OCI-LY1 (cell line): Measurements from ENCODE around the gene TBC1D7.

ENCODE experiments used
- H2AFZ ChIP-seq: fragments of 200-600 bp; sonication (generic), shearing (Covaris generic); 2 replicates; pipeline ENCODE4 v1.6.0; 2014; ENCODE audit warnings: antibody characterized with exemption, mild to moderate bottlenecking, low read length
- H3F3A ChIP-seq: fragments of 200-600 bp; sonication (generic), shearing (Covaris generic); 2 replicates; pipeline ENCODE4 v1.6.0; 2014; ENCODE audit warnings: mild to moderate bottlenecking, antibody characterized with exemption, low read length, moderate library complexity; ENCODE audit not compliant: insufficient read depth
- H3K27ac ChIP-seq: fragments of 200-600 bp; sonication (generic); 2 replicates; pipeline ENCODE4 v1.5.1; 2014; ENCODE audit warnings: low read length, mixed run types, mild to moderate bottlenecking, low read depth; ENCODE audit not compliant: poor library complexity, severe bottlenecking
- H3K27me3 ChIP-seq: fragments of 200-600 bp; sonication (generic); 2 replicates; pipeline ENCODE4 v1.6.0; 2014; ENCODE audit warnings: antibody characterized with exemption, mild to moderate bottlenecking, low read length, moderate library complexity; ENCODE audit not compliant: insufficient read depth
- H3K36me3 ChIP-seq: fragments of 200-600 bp; sonication (generic); 2 replicates; pipeline ENCODE4 v1.6.1; 2014; ENCODE audit warnings: mild to moderate bottlenecking, antibody characterized with exemption, low read length, moderate library complexity, mixed read lengths; ENCODE audit not compliant: insufficient read depth
- H3K4me1 ChIP-seq: fragments of 200-600 bp; sonication (generic); 2 replicates; pipeline ENCODE4 v1.5.1; 2014; ENCODE audit warnings: mild to moderate bottlenecking, low read length, moderate library complexity; ENCODE audit not compliant: insufficient read depth, severe bottlenecking
- H3K4me2 ChIP-seq: fragments of 200-600 bp; sonication (generic), shearing (Covaris generic); 2 replicates; pipeline ENCODE4 v1.6.1; 2014; ENCODE audit warnings: low read length
- H3K4me3 ChIP-seq: fragments of 200-600 bp; sonication (generic); 2 replicates; pipeline ENCODE4 v1.5.1; 2014; ENCODE audit warnings: low read length, low read depth, mild to moderate bottlenecking, mixed read lengths; ENCODE audit not compliant: poor library complexity, severe bottlenecking
- H3K79me2 ChIP-seq: fragments of 200-600 bp; shearing (Covaris generic); 2 replicates; pipeline ENCODE4 v1.6.1; 2016; ENCODE audit warnings: mixed run types, low read length, mixed read lengths; ENCODE audit not compliant: insufficient read depth
- H3K9ac ChIP-seq: fragments of 200-600 bp; sonication (generic), shearing (Covaris generic); 2 replicates; pipeline ENCODE4 v1.6.1; 2014; ENCODE audit warnings: mild to moderate bottlenecking, low read length, mixed read lengths
- H3K9me2 ChIP-seq: fragments of 200-600 bp; sonication (generic), shearing (Covaris generic); 2 replicates; pipeline ENCODE4 v1.6.1; 2014; ENCODE audit warnings: low read depth, mild to moderate bottlenecking, low read length, mixed read lengths
- H3K9me3 ChIP-seq: fragments of 200-600 bp; shearing (Covaris generic); 2 replicates; pipeline ENCODE4 v1.6.1; 2014; ENCODE audit warnings: low read length, mixed read lengths
- H4K20me1 ChIP-seq: fragments of 200-600 bp; sonication (generic), shearing (Covaris generic); 2 replicates; pipeline ENCODE4 v1.6.0; 2016; ENCODE audit warnings: mild to moderate bottlenecking, low read length; ENCODE audit not compliant: insufficient read depth
- CTCF ChIP-seq: fragments of 200-600 bp; sonication (generic), shearing (Covaris generic); IDR thresholded peaks from 2 replicates; pipeline ENCODE4 v1.5.1; 2017; ENCODE audit warnings: mild to moderate bottlenecking, antibody characterized with exemption, low read length, moderate library complexity, mixed read lengths
- EZH2 ChIP-seq: fragments of 200-600 bp; sonication (generic), shearing (Covaris generic); IDR thresholded peaks from 2 replicates; pipeline ENCODE4 v1.8.0; 2017; ENCODE audit warnings: borderline replicate concordance, mixed run types, mild to moderate bottlenecking, antibody characterized with exemption, low read length, moderate library complexity, mixed read lengths

The TBC1D7 gene

GRCh38 chr6:13307508-13307995 is 20.8 kb downstream of the TBC1D7 start:
- Histone ChIP-seq H4K20me1 (no peaks in the 10 kb centered on the region), H3K9me3 (no peaks in the 10 kb centered on the region), H3K27ac (no peak overlapping the region), H3K27me3 (no peaks in the 10 kb centered on the region), H3K9me2 (no peaks in the 10 kb centered on the region), H3K4me1 (peaks cover 23% of the 10 kb centered on the region), H3K79me2 (no peaks in the 10 kb centered on the region), H3K9ac (no peak overlapping the region), H3K36me3 (peaks cover 41% of the 10 kb centered on the region), H3F3A (no peaks in the 10 kb centered on the region), H2AFZ (no peak overlapping the region), H3K4me2 (no peak overlapping the region), H3K4me3 (no peak overlapping the region)
- no peak for TF ChIP-seq CTCF

- H3K9ac ChIP-seq, result no peak overlapping the region
These were observed 22.5 kb downstream of the TBC1D7 start for GRCh38 chr6:13305791-13306190.

GRCh38 chr6:13305288-13305687 is 23.0 kb downstream of the TBC1D7 start:
- peaks cover 23% of the 10 kb centered on the region for H3K4me1 ChIP-seq
- no peak overlapping the region for H3K27ac ChIP-seq
- H3K9me2 ChIP-seq, result no peaks in the 10 kb centered on the region
- no peaks in the 10 kb centered on the region for H3K79me2 ChIP-seq
- peaks cover 33% of the 10 kb centered on the region for H3K36me3 ChIP-seq
- no peak overlapping the region for H2AFZ ChIP-seq
- H4K20me1 ChIP-seq, result no peaks in the 10 kb centered on the region
- no peaks in the 10 kb centered on the region for H3K9me3 ChIP-seq
- TF ChIP-seq CTCF (no peak), EZH2 (no peak)
- no peaks in the 10 kb centered on the region for H3K27me3 ChIP-seq
- H3K9ac ChIP-seq, result no peak overlapping the region
- H3K4me3 ChIP-seq, result no peak overlapping the region
- no peak overlapping the region for H3K4me2 ChIP-seq
- H3F3A ChIP-seq, result no peaks in the 10 kb centered on the region

More at GRCh38 chr6:13305791-13306190, 22.5 kb downstream of the TBC1D7 start:
- Histone ChIP-seq H3K79me2 (no peaks in the 10 kb centered on the region), H3K27me3 (no peaks in the 10 kb centered on the region), H3K36me3 (peaks cover 34% of the 10 kb centered on the region), H2AFZ (no peak overlapping the region), H3K27ac (no peak overlapping the region), H3K4me2 (no peak overlapping the region), H3K9me2 (no peaks in the 10 kb centered on the region), H3F3A (no peaks in the 10 kb centered on the region), H3K9me3 (no peaks in the 10 kb centered on the region), H3K4me1 (peaks cover 23% of the 10 kb centered on the region), H3K4me3 (no peak overlapping the region), H4K20me1 (no peaks in the 10 kb centered on the region)
- TF ChIP-seq CTCF, result no peak
- TF ChIP-seq EZH2, result no peak
